ENCODE measurements around the gene ST3GAL5.
"Not testable (repeated sequence)": the region's sequence is repeated elsewhere in the genome, so short reads cannot be mapped to it uniquely, and the experiment has no call there.

ST3GAL5 gene

DNA sequence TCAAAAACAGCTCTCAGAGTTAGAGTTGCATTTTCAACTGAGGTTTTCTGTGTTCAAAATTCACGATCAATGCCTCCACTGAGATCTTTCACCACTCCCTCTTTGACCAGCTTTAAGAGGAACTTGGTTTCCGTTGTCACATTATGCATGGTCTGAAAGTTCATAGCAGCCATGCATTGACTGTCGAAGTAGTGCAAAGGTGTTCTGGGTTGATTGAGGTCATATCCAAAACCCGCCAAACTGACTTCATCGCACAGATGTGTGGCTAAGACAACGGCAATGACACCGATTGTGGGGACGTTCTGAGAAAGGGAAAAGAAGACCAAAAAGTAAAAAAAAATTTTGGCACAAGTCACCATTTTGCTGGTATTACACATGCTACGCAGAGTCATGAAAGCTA, 48.7 kb downstream of the ST3GAL5 start:
- DNase-seq (ENCODE audit: insufficient read length, low spot score) (no peak), FAIRE-seq (no peak)

- DNase-seq (ENCODE audit: insufficient read length, low spot score), result no peak
- no peak for FAIRE-seq
Measured at GRCh38 chr2:85839461-85839860, 49.3 kb downstream of the ST3GAL5 start.

DNA sequence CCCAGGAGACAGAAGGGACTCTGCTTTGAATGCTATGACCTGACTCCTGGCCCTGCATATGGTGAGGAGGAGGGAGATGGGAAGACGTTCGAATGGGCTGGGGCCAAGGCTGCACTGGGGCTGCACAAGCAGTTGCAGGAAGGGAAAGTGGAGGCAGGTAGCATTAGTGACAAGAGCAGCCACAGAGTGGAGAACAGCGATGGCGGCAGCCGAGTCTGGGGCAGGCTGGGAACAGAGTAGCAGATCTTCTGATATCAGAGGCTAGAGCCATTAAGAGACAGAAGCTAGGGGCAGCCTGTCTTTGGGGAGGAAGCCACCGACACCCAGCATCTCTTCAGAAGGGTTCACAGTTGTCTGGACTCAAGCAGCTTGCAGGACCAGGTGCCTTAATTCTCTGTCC, 50.1 kb downstream of the ST3GAL5 start:
- no peak for DNase-seq (ENCODE audit: insufficient read length, low spot score)
- FAIRE-seq, result no peak

DNA sequence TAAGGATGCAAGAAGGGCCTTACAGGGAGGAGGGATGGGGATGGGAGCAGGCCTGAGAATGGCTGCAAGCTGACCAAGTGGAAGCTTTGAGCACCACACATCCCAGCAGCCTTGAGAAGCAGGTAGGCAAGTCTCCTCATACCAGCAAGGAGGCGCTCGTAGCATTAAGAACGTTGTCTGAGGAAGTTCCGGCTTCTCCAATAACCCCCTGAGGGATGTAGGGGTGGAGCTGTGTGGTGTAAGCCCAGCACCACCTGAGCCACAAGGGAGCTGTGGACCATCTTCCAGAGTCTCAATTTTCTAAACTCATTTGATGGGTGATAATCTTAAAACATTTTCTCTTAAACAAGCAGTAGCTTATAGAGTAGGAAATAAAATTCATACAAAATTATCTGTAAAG, 50.6 kb downstream of the ST3GAL5 start:
- FAIRE-seq (no peak), DNase-seq (ENCODE audit: insufficient read length, low spot score) (no peak)

DNA sequence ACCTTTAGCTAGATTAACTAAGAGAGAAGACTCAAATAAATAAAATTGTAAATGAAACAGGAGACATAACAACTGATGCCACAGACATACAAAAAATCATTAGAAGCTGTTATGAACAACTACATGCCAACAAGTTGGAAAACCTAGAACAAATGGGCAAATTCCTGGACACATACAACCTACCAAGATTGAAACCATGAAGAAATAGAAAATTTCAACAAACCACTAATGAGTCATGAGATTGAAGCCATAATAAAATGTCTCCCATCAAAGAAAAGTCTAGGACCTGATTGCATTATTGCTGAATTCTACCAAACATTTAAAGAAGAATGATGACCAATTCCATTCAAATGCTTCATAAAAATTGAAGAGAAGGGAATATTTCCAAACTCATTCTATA, 54.3 kb downstream of the ST3GAL5 start:
- no peak for FAIRE-seq

DNA sequence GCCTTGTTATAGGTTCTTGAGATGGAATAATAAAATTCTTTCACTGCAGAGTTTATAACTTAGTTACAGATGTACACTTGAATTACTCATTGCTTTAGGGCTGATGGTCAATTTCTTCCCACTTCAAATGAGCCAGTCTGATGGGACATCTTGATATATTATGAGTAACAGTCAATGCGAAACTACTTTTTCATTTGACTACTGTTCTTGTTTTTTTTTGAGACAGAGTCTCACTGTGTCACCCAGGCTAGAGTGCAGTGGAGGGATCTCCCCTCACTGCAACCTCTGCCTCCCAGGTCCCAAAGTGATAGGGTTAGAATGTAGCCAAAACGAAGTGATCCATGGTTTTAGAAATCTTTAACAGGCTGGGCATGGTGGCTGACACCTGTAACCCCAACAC, 57.1 kb downstream of the ST3GAL5 start:
- no peak for FAIRE-seq
- DNase-seq (ENCODE audit: insufficient read length, low spot score), result no peak

More for the DNA sequence above, 54.3 kb downstream of the ST3GAL5 start:
- DNase-seq (ENCODE audit: insufficient read length, low spot score), result no peak

- DNase-seq (ENCODE audit: insufficient read length, low spot score), result no peak
- FAIRE-seq, result no peak
Measured at GRCh38 chr2:85830645-85831044, 58.1 kb downstream of the ST3GAL5 start.

DNA sequence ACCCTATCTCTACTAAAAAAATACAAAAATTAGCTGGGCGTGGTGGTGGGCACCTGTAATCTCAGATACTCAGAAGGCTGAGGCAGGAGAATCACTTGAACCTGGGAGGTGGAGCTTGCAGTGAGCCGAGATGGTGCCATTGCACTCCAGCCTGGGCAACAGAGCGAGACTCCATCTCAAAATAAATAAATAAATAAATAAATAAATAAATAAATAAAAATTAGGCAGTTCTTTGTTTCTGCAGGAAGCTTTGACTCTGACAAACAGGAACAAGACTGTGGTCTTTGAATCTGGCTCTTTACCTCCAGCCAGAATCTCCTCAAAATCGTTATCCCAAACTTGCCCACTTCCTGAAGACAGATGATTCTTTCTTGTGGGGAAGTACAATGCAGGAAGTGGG, 59.4 kb downstream of the ST3GAL5 start:
- not testable (repeated sequence) for DNase-seq (ENCODE audit: insufficient read length, low spot score); FAIRE-seq

DNA sequence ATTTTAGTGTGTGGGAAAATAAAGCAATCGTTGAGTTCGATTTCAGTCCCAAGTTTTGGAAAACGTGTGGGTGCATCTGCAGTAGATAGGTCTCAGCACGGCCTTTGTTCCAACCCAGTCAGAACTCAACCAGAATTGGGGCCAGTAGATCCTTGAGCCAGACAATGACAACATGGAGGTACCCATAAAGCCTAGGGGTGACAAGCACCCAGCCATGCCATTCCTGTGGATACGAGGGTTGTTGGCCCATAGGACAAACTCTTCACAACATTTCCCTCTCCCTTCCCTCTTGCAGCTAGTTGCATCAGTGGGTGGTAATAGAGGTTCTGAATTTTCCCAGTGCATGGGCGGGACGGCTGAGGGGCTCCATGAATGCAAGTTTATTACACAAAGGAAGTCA, 60.1 kb downstream of the ST3GAL5 start:
- DNase-seq (ENCODE audit: insufficient read length, low spot score) (no peak), FAIRE-seq (no peak)

DNA sequence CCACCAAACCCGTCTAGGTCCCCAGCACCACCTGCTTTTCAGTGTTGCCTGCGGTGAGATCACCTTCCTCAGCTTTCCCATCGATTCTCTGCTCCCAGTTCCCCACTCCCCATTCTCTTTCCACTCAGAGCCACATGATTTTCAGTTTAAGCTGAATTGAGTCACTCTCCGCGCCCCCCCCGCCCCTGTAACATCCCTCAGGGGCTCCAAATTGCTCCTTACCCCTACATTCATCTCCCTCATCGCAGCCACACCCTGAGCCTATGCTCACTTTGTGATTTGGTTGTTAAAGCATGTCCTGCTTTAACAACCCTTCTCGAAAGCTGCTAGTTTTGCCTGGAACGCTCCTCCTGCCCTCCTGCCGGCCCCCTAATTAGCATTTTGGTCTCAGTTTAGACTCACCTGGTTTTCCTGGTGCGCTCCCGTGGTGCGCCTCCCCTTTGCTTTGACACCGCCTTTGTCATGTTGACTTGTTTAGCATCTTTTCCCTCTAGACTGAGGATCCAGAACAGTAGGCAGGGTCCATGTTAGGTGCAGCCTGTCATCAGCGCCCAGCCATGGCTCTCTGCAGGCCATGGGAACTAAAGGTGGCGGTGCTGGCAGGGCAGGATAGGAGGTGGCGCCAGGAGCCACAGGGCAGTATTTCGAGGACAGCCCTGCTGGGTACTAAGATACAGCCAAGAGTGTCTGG, 60.8 kb downstream of the ST3GAL5 start:
- FAIRE-seq, result no peak
- DNase-seq (ENCODE audit: insufficient read length, low spot score), result no peak

DNA sequence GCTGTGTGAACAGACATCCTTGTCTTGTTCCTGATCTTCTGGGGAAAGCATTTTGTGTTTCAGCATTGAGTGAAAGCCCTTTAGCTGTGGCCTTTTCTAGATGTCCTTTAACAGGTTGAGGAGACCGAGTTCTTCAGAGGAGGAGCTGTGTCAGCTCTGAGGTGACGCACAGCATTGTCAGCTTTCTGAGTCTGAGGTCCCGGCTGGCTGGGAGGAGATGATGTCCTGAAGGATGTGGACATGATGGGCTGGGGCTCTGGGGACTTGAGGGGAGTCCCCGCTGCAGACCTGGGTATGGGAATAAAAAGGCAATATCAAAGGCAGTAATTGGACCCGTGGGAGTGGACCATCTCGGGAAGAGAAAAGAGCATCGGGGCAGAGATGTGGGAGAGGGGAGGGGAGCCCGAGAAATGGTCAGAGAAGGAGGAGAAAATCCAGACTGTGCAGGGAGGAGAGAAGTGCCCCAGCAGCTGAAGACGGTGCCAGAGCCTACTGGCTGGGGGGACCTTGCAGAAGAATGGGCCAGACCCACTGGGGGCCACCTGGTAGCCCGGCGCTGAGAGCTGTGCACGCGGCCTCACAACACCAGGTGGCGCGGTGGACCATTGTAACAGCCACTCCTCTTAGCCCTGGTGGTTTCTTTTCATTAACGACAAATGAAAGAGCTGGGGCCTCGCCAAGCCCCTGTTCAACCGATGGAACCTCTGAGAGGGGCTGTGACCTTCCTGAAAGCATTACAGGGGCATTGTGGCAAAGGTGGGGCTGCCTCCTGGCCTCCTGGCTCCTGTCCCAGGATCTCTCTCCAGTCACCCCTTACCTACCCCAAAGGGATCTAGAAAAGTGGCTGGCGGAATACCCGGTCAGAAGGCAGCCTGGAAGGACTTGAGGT, 61.6 kb downstream of the ST3GAL5 start:
- DNase-seq (ENCODE audit: insufficient read length, low spot score), result peak; percentile 76
- FAIRE-seq, result no peak

DNA sequence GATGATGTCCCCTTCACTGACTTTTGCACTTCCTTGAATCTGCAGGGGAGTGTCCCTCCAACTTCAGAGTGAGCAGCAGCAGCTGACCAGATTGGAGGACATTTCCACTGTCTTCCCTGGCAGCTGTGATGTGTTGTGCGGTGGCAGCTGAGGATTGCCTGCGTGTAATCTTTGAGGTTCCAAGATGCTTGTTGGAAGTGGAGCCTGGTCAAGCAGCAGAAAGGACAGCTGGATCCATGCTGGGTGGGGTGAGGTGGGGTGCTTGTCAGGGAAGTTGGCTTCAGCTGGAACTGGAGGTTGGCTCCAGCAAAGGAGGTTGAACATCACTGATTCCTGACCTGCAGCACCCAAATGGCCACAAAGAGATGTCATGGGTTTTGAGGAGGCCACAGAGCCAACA, 64.8 kb downstream of the ST3GAL5 start:
- no peak for FAIRE-seq
- no peak for DNase-seq (ENCODE audit: insufficient read length, low spot score)

GRCh38 chr2:85822766-85823165, 66.0 kb downstream of the ST3GAL5 start:
- FAIRE-seq (no peak), DNase-seq (ENCODE audit: insufficient read length, low spot score) (no peak)

- DNase-seq (ENCODE audit: insufficient read length, low spot score) (no peak), FAIRE-seq (no peak)
Measured at GRCh38 chr2:85819811-85820510, 68.8 kb downstream of the ST3GAL5 start.

DNA sequence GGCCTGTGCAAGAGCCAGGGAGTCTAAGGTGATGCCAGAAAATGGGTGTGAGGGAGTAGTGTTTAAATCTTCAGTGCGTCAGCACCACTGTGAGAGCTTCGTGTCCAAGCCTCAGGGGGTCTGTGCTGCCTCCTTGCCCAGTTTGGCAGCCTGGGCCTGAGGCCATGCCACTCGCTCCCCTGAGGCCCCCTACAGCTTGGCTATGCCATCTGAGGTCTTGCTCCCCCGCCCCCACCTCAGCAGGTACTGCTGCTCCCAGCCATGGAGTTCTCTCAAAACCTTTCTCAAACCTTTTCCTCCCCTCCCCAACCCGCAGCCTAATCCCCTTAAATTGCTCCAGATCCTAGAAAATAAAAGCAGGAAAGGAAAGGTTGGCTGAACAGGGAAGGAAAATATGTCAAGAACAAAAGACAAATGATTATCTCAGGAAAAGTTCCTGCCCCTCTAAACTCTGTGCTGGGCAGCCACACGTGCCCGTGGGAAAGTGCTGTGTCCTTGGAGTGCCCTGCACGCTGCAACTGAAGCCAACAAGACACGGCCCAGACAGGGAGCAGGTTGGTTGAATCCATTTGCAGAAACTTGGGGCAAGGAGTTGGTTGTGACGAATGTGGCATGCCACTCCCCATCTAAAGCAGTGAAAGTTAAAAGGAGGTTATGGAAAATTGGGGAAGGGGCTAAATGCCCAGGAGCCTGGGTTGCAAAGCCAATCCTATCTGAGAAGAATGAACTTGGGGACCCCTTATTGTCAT, 73.8 kb downstream of the ST3GAL5 start:
- no peak for FAIRE-seq

DNA sequence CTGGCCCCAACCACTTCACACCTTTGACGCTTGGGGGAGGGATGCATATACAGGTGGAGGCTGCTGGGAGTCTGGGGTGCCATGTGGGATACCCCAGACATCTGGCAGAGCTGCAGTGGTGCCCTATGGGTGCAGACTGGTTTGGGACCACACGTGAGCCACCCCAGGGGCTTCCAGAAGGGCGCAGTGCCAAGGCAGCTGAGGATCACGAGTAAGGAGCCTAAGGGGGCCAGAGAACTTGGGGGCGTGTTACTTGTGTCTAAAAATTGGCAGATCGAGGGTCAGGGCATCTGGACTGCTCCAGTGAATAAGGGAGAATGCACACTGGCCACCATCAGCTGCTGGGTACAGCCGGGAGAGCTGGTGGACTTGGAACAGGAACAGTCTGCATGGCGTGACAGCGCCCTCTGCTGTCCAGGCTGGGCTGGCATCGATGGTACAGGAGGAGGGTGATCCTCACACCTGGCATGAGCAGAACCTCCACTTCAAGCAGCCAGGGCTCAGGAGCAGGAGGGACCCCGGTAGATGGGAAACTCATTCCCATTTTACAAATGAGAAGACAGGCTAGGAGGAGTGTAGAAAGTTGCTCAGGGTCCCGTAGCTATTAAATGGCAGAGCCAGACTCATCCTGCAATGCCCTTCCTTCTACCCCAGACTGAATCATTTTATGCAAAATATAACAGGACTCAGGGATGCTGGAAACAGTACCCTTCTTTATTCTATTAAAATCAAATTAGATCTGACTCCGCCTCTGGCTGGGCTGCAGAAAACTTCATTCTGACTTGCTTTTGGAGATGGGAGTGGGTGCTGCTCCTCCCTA, 74.6 kb downstream of the ST3GAL5 start:
- FAIRE-seq (peak; percentile 98), DNase-seq (ENCODE audit: insufficient read length, low spot score) (peak; percentile 94)

More for the DNA sequence above, 73.8 kb downstream of the ST3GAL5 start:
- DNase-seq (ENCODE audit: insufficient read length, low spot score), result no peak

DNA sequence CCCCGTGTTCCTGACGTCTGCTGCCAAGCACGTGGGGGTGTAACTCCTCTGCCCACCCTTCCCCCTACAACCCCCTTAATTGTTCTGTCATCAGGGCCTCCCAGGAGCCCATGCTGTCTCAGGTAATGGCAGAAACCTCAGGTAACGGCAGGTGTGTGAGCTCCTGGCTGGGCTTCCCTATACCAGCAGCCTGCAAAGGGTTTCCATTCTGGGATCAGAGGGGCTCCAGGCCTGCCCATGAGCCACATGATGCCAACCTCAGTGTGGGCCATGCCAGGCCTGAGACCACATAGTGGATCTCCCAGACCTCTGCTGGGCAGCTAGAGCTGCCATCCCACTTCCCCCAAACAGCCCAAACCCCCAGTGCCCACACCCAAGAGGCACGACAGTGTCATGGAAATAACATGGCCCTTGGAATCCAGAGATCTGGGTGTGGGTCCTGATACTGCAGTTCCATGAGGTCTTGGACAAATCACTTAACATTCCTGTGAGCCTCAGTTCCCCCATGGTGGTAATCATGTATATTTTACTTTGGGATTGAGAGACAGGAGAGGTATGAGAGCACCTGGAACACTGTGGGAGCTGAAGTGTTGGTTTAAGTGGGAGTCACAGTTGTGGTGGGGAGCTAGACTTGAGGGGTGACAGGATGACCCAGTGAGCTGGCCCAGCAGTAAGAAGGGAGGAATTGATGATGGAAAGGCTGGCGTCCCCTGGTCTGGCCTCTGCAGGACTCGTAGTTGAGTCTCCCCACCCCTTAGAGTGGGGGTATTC, 75.4 kb downstream of the ST3GAL5 start:
- DNase-seq (ENCODE audit: insufficient read length, low spot score) (no peak), FAIRE-seq (no peak)

DNA sequence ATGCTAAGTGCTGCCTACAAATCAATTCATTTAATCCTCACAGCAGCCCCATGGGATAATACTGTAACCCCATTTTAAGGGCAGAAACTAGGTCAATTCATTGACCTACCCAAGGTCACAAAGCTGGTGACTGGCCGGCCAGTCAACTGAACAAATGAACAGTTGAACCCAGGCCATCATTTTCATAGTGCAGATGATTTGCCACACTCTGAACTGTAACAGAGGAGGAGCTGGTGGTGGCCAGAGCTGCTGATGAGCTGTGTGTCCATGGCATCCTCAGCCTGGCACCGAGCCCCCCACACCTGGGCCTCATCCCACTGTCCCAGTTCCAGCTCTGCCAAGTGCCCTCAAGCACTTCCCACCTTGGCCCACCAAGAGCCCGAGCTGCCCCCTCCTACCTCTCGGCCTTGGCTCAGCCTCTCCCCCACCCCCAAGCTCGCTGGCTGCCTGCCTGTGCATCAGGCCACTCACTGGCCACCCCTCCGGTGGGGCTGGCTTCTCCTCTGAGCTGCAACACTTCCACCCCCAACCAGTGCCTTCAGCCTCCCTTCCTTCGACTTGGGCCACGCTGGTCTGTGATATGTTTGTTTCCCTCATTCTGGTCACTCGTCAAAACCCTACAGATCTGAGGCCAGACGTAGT, 76.6 kb downstream of the ST3GAL5 start:
- peak; percentile 31 for FAIRE-seq
- no peak for DNase-seq (ENCODE audit: insufficient read length, low spot score)
